GM12873 (cell line): Measurements from ENCODE around the gene PRIMA1.

Experiments used
- TF ChIP-seq, protein P1 (sequence below): IDR thresholded peaks from 2 replicates; pipeline ENCODE4 v1.5.1; 2012; ENCODE audit warnings: low read depth, mild to moderate bottlenecking, moderate library complexity, low read length, control low read depth; ENCODE audit not compliant: insufficient read depth; ENCODE audit errors: missing control alignments

PRIMA1 gene

DNA sequence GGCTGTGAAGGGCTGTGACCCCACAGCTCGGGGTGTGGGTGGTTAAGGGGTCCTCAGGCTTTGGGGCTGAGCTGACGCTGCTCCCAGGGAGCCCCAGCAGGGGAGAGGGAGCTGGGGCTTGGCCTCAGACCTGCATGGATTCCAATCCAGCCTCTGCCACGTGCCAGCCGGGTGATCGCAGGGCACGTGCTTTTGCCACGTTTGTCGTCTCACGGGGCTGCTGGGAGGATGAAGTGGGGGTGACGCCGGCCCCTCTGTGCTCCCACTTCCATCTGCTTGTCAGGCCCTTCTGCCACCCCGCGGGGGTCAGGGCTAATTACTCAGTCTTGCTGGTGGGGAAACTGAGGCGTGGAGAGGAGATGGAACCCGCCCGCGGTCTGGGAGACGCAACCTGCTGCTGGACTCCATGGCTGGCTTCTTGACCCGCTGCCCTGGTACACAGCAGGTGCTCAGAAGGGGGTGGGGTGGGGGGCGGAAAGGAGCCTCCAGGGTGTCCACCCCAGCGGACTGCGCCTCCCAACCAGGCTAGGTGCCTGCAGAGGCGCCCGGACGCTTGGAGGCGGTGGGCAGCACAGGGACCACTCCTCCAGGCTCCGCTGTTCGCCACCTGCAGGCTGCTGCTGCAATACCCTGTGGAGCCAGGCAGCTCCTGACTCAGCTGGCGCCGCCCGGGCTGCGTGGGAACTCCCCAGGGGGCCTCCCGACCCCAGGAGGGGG, 36.4 kb upstream of the PRIMA1 start:
- TF ChIP-seq, protein P1, sequence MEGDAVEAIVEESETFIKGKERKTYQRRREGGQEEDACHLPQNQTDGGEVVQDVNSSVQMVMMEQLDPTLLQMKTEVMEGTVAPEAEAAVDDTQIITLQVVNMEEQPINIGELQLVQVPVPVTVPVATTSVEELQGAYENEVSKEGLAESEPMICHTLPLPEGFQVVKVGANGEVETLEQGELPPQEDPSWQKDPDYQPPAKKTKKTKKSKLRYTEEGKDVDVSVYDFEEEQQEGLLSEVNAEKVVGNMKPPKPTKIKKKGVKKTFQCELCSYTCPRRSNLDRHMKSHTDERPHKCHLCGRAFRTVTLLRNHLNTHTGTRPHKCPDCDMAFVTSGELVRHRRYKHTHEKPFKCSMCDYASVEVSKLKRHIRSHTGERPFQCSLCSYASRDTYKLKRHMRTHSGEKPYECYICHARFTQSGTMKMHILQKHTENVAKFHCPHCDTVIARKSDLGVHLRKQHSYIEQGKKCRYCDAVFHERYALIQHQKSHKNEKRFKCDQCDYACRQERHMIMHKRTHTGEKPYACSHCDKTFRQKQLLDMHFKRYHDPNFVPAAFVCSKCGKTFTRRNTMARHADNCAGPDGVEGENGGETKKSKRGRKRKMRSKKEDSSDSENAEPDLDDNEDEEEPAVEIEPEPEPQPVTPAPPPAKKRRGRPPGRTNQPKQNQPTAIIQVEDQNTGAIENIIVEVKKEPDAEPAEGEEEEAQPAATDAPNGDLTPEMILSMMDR = no peak

DNA sequence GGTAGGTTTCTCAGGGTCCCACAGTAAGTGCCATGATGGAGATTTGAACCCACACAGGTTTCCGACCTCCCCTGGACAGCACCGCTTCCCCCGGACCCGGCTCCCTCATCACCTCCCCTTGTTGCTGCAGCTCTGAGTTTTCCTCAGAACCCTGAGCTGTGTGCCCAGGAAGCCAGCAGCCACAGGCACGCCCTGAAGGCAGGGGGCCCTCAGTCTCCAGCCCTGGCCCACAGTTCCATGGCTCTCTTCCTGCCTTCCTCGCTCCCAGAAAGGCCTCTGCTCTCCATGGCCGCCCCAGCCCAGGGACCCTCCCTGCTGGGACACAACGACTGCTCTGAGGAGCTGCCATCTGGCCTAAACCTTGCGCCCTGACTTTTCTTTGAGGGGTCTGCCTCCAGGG, 35.8 kb upstream of the PRIMA1 start:
- TF ChIP-seq, protein P1 = no peak

DNA sequence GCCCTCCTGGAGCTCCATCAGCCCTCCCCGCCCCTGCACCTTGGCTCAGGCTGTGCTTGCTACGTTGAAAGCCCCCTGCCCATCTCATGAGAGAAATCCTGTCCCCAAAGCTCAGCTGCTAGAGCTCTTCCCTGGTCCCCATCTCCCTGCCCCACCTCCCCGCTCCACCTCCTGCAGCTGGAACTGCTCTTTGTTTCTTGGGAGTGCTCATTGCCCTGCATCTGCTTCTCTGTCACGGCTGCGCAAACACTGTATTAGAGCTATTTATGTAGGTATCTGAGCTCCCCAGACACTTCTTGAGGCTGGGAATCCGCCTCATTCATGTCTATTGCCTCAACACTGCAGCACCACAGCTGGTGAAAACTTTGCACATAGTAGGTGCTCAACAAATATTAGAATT, 32.8 kb upstream of the PRIMA1 start:
- TF ChIP-seq, protein P1 = no peak

DNA sequence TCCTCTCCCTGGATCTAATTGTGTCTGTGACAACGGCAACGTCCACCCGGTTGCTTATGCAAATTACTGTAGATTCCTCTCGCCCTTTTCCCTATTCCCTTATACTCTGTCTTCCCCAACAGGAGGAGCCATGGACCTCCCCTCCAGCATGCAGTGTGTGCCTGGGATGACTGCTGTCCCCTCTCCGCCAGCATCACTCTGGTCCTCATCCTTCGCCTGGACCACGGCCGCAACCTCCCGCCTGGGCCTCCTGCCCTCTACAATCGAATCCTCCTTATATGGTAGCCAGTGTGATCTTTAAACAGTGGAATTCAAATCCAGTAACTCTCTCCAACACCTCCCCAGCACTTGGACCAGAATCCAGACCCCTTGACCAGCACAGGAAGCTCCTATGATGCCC, 30.6 kb upstream of the PRIMA1 start:
- TF ChIP-seq, protein P1 = no peak

DNA sequence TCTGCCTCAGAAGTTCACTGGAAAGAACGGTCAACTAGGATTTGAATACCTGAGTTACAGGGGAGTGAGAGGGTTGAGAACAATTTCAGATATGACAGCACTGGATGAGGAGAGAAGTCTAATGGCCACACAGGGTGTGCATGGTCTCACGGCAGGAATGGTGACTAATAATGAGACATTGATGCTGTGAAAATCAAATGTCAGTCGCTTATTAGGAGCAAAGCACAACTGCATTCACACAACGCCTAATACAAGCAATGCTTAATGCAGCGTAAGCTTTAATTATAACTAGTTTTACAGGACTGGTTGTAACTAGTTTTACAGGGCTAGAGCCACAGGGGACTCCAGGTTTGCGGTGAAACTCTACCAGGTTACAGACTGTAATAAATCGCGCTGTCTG, 23.4 kb upstream of the PRIMA1 start:
- TF ChIP-seq, protein P1 = no peak

DNA sequence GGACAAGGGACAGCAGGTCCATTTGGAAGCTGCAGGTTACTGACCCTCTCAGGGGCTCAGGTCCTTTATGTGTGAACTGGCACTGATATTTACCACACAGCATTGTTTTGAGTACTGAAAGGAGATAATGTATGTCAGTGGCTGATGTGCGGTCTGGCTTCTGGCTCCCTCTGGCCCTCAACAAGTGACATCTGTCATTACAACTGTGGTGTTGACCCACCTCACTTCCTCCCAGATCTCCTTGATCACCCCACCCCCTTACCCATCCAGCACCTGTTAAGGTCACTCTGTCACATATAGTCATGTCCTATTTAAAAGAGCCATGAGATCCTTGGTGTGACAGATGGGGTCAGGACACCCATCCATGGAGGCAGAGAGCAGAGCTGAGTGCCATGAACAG, 22.7 kb upstream of the PRIMA1 start:
- TF ChIP-seq, protein P1 = no peak

DNA sequence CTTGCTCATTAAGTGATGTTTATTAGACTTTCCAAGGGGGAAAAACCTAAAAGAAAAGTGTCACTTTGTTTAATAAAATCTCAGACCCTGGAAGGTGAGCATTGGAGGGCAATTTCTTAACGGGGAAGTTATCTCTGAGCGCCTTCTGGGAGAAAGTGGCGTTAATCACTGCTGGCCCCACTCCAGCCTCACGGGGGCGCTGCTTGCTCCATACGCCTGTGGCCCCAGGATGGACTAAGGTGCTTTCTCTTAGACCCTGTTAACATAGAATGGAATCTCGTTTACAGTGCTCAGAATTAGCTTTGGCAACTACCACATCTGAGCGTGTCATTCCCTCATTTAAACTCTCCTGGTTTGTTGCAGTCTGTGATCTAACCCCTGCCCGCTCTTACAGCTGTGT, 16.4 kb upstream of the PRIMA1 start:
- TF ChIP-seq, protein P1 = peak; percentile 42
